MM.1S (cell line): ENCODE results near the gene FTMT.

ENCODE experiments used
- EZH2 ChIP-seq: fragments of 300-600 bp; sonication (generic); optimal IDR thresholded peaks from 2 replicates; pipeline ENCODE3; 2017; ENCODE audit warnings: low read depth, mild to moderate bottlenecking, antibody characterized with exemption, low read length, mixed read lengths
- TF ChIP-seq, protein P1 (sequence below): fragments of 300-600 bp; sonication (generic); IDR thresholded peaks from 2 replicates; pipeline ENCODE4 v1.5.1; 2016; ENCODE audit warnings: antibody characterized with exemption, low read length, mixed read lengths

DNA sequence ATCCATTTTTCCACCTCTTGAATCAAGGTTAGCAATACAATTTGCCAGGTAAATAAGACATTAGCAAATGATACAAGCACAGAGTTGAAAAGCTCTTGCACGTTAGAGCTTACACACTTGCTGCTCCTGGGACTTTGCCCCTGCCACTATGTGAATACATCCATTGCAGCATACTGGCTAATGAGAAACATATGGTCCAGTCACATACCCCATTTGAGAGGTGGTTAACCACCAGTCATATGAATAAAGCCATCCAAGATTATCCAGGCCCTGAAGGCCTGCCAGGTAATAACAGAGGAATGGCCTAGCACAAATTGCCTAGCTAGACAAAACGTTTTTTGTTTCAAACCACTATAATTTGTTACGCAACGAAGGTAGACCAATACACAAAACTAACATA, 45.8 kb upstream of the FTMT start:
- TF ChIP-seq, protein P1, sequence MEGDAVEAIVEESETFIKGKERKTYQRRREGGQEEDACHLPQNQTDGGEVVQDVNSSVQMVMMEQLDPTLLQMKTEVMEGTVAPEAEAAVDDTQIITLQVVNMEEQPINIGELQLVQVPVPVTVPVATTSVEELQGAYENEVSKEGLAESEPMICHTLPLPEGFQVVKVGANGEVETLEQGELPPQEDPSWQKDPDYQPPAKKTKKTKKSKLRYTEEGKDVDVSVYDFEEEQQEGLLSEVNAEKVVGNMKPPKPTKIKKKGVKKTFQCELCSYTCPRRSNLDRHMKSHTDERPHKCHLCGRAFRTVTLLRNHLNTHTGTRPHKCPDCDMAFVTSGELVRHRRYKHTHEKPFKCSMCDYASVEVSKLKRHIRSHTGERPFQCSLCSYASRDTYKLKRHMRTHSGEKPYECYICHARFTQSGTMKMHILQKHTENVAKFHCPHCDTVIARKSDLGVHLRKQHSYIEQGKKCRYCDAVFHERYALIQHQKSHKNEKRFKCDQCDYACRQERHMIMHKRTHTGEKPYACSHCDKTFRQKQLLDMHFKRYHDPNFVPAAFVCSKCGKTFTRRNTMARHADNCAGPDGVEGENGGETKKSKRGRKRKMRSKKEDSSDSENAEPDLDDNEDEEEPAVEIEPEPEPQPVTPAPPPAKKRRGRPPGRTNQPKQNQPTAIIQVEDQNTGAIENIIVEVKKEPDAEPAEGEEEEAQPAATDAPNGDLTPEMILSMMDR: no peak
- TF ChIP-seq EZH2: no peak
